HK-2 (cell line): ENCODE measurements around the gene ADAMTS10.
"Not testable (repeated sequence)": the region's sequence is repeated elsewhere in the genome, so short reads cannot be mapped to it uniquely, and the experiment has no call there.

ENCODE experiments used
- DNase-seq: peaks from one replicate; pipeline ENCODE4 v3.0.0-alpha.2; 2018; ENCODE audit not compliant: unreplicated experiment

Gene ADAMTS10

GRCh38 chr19:8561075-8561764, 49.3 kb downstream of the ADAMTS10 start:
- DNase-seq: no peak

- DNase-seq: no peak
Measured at GRCh38 chr19:8558325-8558724, 52.2 kb downstream of the ADAMTS10 start.

- no peak for DNase-seq
Measured at GRCh38 chr19:8557642-8558238, 52.8 kb downstream of the ADAMTS10 start.

- DNase-seq: not testable (repeated sequence)
Measured at GRCh38 chr19:8553729-8554128, 56.8 kb downstream of the ADAMTS10 start.

- no peak for DNase-seq
Measured at GRCh38 chr19:8552810-8553209, 57.7 kb downstream of the ADAMTS10 start.

- no peak for DNase-seq
Measured at GRCh38 chr19:8550070-8550469, 60.4 kb downstream of the ADAMTS10 start.

- DNase-seq: no peak
Measured at GRCh38 chr19:8545743-8546142, 64.8 kb downstream of the ADAMTS10 start.

- no peak for DNase-seq
Measured at GRCh38 chr19:8544168-8544567, 66.3 kb downstream of the ADAMTS10 start.

GRCh38 chr19:8539621-8540149, 70.8 kb downstream of the ADAMTS10 start:
- no peak for DNase-seq

- no peak for DNase-seq
Measured at GRCh38 chr19:8537099-8537498, 73.4 kb downstream of the ADAMTS10 start.

GRCh38 chr19:8536282-8536681, 74.2 kb downstream of the ADAMTS10 start:
- DNase-seq: no peak

GRCh38 chr19:8532225-8532624, 78.3 kb downstream of the ADAMTS10 start:
- no peak for DNase-seq

- DNase-seq: no peak
Measured at GRCh38 chr19:8531470-8531869, 79.0 kb downstream of the ADAMTS10 start.
